AG04449 (cell line): ENCODE measurements around the gene TBCK.

ENCODE experiments used
- CTCF ChIA-PET: fragments of 350-600 bp; formaldehyde crosslinking; extraction: SDS; loops from one replicate; lab custom pipeline; 2021; ENCODE audit warnings: antibody characterized with exemption; lab: Yijun Ruan, JAX
- POLR2A ChIA-PET: fragments of 400-600, 350-600 bp; formaldehyde crosslinking; extraction: SDS; loops from one replicate; lab custom pipeline; 2020; ENCODE audit warnings: antibody characterized with exemption, inconsistent platforms; lab: Yijun Ruan, JAX
- DNase-seq: peaks from one replicate; pipeline ENCODE4 v3.0.0-alpha.2; 2010; ENCODE audit warnings: low read depth, low spot score
- H3K4me3 ChIP-seq: 2 replicates; pipeline ENCODE4 v1.5.1; 2011; ENCODE audit warnings: low read depth, mild to moderate bottlenecking, control low read depth, low read length
- CTCF ChIP-seq: IDR thresholded peaks from one replicate; pipeline ENCODE4 v1.5.1; 2011; ENCODE audit warnings: mild to moderate bottlenecking, moderate library complexity, low read length, control low read depth, inconsistent platforms; ENCODE audit not compliant: insufficient read depth; ENCODE audit errors: missing control alignments

The TBCK gene

GRCh38 chr4:106165351-106166010, 150.5 kb downstream of the TBCK start:
- ChIA-PET CTCF (interaction anchor here (1.0 kb wide), 1 partner anchor 10 kb away, joined by 3 read pairs; no protein-coding TSS in a partner anchor), POLR2A (interaction anchor here (0.6 kb wide), 1 partner anchor 93 kb away, joined by 4 read pairs; no protein-coding TSS in a partner anchor)
- no peak overlapping the region for H3K4me3 ChIP-seq
- no peak for DNase-seq
- TF ChIP-seq CTCF: no peak

GRCh38 chr4:106162278-106162677, 153.7 kb downstream of the TBCK start:
- no peak for TF ChIP-seq CTCF
- POLR2A ChIA-PET: no interaction called here
- CTCF ChIA-PET: no interaction called here
- no peak overlapping the region for H3K4me3 ChIP-seq
- DNase-seq: no peak

GRCh38 chr4:106160560-106160959, 155.4 kb downstream of the TBCK start:
- ChIA-PET CTCF (no interaction called here), POLR2A (no interaction called here)
- DNase-seq: no peak
- no peak for TF ChIP-seq CTCF
- H3K4me3 ChIP-seq: no peak overlapping the region

GRCh38 chr4:106149911-106150310, 166.1 kb downstream of the TBCK start:
- CTCF ChIA-PET: no interaction called here
- no peak for TF ChIP-seq CTCF
- H3K4me3 ChIP-seq: no peak overlapping the region
- DNase-seq: no peak
- POLR2A ChIA-PET: no interaction called here

- DNase-seq: no peak
- POLR2A ChIA-PET: no interaction called here
- CTCF ChIA-PET: no interaction called here
- no peak overlapping the region for H3K4me3 ChIP-seq
- no peak for TF ChIP-seq CTCF
These were observed 167.0 kb downstream of the TBCK start for GRCh38 chr4:106149026-106149425.

- TF ChIP-seq CTCF: no peak
- POLR2A ChIA-PET: no interaction called here
- no peak overlapping the region for H3K4me3 ChIP-seq
- CTCF ChIA-PET: no interaction called here
- no peak for DNase-seq
These were observed 173.3 kb downstream of the TBCK start for GRCh38 chr4:106142616-106143127.
